Ishikawa (cell line): ENCODE measurements around the gene ITPR1.

Experiments used
- CEBPB ChIP-seq: IDR thresholded peaks from 2 replicates; pipeline ENCODE4 v1.6.1; 2012
- CREB1 ChIP-seq: IDR thresholded peaks from 2 replicates; pipeline ENCODE4 v1.6.1; 2012; ENCODE audit warnings: low read depth
- EGR1 ChIP-seq: IDR thresholded peaks from 2 replicates; pipeline ENCODE4 v1.6.1; 2012
- EP300 ChIP-seq: IDR thresholded peaks from 2 replicates; pipeline ENCODE4 v1.6.1; 2012; ENCODE audit warnings: borderline replicate concordance
- FOXM1 ChIP-seq: IDR thresholded peaks from 2 replicates; pipeline ENCODE4 v1.6.1; 2012; ENCODE audit warnings: low read depth, borderline replicate concordance
- MAX ChIP-seq: IDR thresholded peaks from 2 replicates; pipeline ENCODE4 v1.6.1; 2012
- NFIC ChIP-seq: IDR thresholded peaks from 2 replicates; pipeline ENCODE4 v1.6.1; 2012
- RAD21 ChIP-seq: IDR thresholded peaks from 2 replicates; pipeline ENCODE4 v1.6.1; 2012; ENCODE audit warnings: low read depth
- REST ChIP-seq: IDR thresholded peaks from 2 replicates; pipeline ENCODE4 v1.6.1; 2012; ENCODE audit warnings: low read depth, mild to moderate bottlenecking
- TAF1 ChIP-seq: IDR thresholded peaks from 2 replicates; pipeline ENCODE4 v1.6.1; 2012; ENCODE audit warnings: low read depth, mild to moderate bottlenecking
- TCF12 ChIP-seq: IDR thresholded peaks from 2 replicates; pipeline ENCODE4 v1.6.1; 2012; ENCODE audit warnings: low read depth
- TEAD4 ChIP-seq: IDR thresholded peaks from 2 replicates; pipeline ENCODE4 v1.6.1; 2012
- YY1 ChIP-seq: IDR thresholded peaks from 2 replicates; pipeline ENCODE4 v1.6.1; 2012; ENCODE audit warnings: low read depth
- ZBTB7A ChIP-seq: IDR thresholded peaks from 2 replicates; pipeline ENCODE4 v1.6.1; 2012; ENCODE audit warnings: low read depth
- TF ChIP-seq, protein P1 (sequence below): IDR thresholded peaks from 2 replicates; pipeline ENCODE4 v1.6.1; 2012

Gene ITPR1

GRCh38 chr3:4818164-4818563 lies 325.0 kb downstream of the ITPR1 start:
- TF ChIP-seq NFIC (no peak), RAD21 (no peak), TEAD4 (no peak), YY1 (no peak), TCF12 (no peak), ZBTB7A (no peak), CREB1 (no peak), REST (no peak)

DNA sequence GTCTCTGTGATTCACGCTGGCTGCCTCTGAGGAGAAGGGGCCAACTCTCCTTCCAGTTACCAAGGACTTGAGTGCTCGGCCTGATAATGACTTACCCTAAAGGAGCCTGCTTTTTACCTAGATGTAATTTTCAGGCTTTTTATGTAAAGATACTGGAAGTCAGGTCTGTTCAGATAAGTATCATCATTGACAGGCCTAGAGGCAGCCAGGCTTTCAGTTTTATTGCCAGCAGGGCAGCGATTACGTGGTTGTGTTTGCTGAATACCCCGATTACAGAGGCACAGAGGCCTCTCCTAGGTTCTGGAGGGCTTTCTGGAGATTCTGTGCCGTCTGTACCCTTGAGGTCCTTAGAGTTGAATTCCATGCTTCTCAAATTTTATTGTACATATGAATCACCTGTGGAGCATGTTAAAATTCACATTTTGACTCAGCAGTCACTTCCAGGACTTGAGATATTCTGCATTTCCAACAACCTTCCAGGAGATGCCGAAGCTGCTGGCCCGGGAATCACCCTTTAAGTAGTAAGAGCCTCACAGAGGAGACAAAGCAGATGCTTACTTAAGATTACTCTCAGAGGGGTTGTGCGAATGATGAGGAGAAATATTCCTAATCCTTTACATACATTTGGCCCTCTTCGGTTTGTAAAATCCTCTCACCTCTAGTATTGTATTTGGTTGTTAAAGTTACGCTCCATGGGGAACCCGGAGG lies 326.0 kb downstream of the ITPR1 start:
- TF ChIP-seq FOXM1 (no peak), TAF1 (no peak), TEAD4 (no peak), EGR1 (no peak), CEBPB (no peak), MAX (no peak), NFIC (no peak), TCF12 (no peak), REST (no peak), RAD21 (no peak), ZBTB7A (no peak), CREB1 (no peak), YY1 (no peak), EP300 (no peak)
- TF ChIP-seq, protein P1, sequence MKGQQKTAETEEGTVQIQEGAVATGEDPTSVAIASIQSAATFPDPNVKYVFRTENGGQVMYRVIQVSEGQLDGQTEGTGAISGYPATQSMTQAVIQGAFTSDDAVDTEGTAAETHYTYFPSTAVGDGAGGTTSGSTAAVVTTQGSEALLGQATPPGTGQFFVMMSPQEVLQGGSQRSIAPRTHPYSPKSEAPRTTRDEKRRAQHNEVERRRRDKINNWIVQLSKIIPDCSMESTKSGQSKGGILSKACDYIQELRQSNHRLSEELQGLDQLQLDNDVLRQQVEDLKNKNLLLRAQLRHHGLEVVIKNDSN, result no peak

DNA sequence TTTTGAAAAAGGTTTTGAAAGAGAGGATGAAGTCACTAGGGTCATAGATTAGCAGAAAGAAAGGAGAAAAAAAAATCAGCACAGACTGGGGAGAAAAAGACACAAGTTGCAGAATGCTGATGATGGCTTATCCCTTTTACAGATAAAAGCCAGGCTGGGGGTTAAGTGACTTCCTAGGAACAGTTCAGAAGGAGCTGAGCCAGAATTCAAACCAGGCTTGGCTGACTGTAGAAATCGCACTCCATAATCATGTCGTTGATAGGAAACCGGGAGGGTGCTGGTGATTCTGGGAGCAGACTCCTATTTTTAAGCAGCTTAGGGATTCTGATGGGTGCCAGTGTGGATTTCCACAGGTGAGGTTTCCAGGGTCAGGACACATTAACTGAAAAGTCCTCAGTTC lies 326.6 kb downstream of the ITPR1 start:
- TF ChIP-seq TAF1, result no peak
- TF ChIP-seq REST, result no peak
- no peak for TF ChIP-seq RAD21
- no peak for TF ChIP-seq TCF12
- no peak for TF ChIP-seq MAX
- TF ChIP-seq NFIC, result no peak
- no peak for TF ChIP-seq CEBPB
- TF ChIP-seq ZBTB7A, result no peak
- TF ChIP-seq EP300, result no peak
- no peak for TF ChIP-seq YY1

- TF ChIP-seq TAF1 (no peak), CEBPB (no peak), RAD21 (no peak), YY1 (no peak), TEAD4 (no peak), REST (no peak), FOXM1 (no peak), CREB1 (no peak), EP300 (no peak), ZBTB7A (no peak)
- TF ChIP-seq, protein P1, result no peak
Observed at GRCh38 chr3:4820296-4821121, 327.4 kb downstream of the ITPR1 start.
